HG03460 (cell line): ENCODE measurements around the gene NHLRC4.

Experiments used
- ATAC-seq: cut with Tn5 transposase; IDR thresholded peaks from one replicate; pipeline ENCODE4 v1.9.1; 2021; ENCODE audit not compliant: unreplicated experiment

The NHLRC4 gene, protein sequence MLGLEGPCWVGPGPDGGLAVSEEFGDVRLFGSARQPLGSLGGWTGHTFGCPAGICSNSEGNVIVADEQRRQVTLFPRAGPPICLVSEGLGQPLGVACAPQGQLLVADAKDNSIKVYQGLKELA

DNA sequence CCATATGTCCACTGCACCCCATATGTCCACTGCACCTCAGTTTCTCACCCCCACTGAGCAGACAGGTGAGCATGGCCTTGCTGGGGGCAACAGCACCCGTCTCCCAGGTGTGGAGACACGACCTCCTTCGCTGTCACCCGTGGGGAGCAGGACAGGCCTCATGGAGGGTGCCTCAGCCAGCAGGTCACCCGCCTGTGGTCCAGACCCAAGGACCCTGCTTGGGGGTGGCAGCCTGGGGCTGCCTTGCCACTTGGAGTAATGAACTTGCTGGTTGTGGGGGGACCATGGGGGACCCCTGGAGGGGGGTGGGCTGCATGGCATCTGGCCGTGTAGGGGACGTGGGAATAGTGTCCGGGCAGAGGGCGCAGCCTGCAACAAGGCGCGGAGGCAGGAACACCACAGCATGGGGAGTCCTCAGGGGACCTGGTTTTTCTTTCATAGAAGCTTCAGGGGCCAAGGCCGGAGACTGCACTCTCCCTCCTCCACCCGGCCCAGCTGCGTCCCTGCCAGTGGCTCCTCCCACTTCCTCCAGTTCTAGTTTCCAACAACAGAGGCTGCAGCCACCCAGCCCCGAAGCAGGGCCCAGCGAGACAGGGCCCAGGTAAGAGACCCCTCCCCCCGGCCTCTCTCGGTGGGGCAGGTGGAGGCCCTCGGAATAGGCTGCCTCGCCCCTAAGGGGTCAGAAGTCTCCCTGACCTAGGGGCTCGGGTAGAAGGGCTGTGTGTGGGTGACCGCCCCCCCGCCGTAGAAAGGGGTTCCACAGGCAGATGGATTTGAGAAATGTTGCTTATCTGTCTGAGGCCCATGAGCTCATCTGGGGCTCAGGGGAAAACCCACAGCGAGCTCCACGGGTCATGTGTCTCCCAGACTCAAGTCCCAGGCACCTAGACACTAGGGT, at the start of gene NHLRC4:
NHLRC4 (plus strand) TSS at position 531 of the 898 bp plus-strand sequence. CDS start 1,043 bp downstream, outside the sequence.
- ATAC-seq = peak; percentile 47

DNA sequence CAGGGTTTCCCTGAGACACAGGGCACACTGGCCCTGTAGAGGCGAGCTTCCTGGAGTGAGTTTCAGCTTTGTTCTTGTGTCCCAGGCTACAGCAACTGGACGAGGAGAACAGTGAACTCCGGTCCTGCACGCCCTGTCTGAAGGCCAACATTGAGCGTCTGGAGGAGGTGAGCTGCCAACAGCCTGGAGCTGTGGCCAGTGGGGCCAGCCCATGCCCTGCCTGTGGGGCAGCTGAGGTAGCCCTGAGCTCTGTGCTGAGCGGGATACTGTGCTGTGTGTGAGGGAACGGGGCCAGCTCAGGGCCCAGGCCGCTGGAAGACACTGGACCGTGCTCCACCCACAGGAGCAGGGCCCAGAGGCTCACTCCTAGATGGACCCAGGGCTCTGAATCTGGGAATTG, 47.9 kb upstream of the NHLRC4 start:
- ATAC-seq = no peak

DNA sequence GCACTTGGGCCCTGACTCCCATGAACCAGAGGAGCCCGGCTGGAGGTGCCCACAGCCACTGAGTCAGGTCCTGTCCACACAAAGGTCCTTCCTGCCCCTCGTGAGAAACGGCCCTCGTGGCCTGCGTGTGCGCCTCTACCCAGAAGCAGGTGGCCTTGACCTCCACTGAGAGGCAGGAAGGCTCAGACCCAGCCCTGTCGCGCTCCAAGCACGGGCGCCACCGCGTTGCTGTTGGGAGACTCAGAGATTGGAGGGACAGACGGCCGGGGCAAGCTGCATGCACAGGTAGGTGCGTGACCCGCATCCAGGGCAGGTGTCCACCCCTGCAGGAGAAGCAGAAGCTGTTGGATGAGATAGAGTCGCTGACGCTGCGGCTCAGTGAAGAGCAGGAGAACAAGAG, 47.4 kb upstream of the NHLRC4 start:
- no peak for ATAC-seq

DNA sequence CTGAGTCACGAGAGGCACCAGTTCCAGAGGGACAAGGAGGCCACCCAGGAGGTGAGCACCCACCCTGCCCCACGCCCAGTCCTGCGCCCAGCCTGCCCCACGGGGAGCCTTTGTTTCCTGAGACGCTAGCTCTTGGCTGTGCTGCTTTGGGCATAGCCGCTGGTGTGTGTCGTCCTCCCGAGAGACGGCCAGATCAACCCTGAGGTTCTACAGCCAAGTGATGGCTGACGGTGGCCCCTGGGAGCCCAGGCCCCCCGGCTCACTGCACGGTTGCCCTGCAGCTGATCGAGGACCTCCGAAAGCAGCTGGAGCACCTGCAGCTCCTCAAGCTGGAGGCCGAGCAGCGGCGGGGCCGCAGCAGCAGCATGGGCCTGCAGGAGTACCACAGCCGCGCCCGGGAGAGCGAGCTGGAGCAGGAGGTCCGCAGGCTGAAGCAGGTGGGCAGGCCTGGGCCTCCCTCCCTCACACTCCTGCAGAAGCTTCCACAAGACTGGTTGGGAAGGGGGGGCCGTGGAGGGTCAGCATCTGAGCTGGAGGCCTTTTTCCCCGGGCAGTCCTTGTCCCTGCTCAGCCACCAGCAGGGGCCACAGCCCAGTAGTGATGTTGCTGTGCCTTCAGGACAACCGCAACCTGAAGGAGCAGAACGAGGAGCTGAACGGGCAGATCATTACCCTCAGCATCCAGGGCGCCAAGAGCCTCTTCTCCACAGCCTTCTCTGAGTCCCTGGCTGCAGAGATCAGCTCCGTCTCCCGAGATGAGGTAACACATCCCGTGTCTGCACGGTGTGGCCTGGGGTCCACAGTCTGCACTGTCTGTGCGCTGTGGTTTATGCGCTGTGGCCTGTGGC, 46.7 kb upstream of the NHLRC4 start:
- no peak for ATAC-seq

DNA sequence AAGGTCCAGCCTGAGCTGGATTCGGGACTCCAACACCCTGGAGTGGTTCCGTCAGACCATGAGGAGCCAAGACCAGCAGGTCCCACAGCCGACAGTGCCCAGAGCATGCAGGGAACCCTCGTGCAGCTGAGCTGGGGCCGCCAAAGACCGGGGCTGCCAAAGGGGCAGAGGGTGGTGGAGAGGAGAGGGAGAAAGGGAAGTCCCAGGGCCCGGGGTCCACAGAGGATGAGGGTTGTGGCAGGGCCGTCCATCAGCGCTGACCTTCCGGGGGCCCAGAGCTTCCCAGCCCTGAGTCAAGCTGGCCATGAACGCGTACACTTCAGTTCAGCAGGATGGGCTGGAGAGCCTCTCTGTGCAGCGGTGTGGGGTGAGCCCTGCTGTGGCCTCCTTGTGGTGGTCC, 46.0 kb upstream of the NHLRC4 start:
- no peak for ATAC-seq

DNA sequence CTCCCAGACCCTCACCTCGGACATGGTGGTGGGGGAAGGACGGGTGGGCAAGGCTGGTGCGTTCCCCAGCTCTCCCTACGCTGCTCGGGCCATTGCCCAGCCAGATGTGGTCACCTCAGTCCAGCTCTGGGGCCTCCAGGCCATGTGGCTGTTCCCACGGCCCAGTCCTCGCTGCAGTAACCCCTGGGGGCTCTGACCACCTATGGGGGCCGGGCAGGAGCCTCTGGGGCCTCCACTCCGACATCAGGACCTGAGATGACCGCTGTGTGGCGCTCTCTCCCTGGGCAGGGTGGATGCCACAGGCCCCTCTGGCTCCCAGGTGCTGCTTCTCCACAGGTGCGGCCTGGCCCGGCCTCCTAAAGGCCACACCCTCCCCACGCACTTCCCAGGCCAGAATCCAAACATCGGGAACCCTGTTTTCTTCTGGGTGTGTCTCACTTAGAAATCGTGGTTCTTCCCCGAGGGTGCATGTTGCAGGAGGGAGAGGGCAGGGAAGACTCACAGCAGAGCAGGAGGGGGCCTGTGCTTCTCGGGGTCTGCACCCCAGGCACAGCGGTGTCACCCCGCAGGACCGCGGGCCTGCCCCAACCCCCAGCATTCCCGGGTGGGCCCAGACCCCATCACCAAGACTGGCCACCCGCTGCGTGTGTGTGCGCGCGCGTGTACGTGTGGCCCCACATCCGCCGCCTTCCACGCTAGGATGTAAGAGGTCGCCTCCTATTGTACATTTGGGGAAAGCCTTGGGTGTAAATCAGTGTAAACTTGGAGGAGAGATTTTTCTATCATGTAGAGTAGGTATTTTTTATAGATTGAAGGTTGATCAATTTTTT, 45.2 kb upstream of the NHLRC4 start:
- ATAC-seq = no peak

DNA sequence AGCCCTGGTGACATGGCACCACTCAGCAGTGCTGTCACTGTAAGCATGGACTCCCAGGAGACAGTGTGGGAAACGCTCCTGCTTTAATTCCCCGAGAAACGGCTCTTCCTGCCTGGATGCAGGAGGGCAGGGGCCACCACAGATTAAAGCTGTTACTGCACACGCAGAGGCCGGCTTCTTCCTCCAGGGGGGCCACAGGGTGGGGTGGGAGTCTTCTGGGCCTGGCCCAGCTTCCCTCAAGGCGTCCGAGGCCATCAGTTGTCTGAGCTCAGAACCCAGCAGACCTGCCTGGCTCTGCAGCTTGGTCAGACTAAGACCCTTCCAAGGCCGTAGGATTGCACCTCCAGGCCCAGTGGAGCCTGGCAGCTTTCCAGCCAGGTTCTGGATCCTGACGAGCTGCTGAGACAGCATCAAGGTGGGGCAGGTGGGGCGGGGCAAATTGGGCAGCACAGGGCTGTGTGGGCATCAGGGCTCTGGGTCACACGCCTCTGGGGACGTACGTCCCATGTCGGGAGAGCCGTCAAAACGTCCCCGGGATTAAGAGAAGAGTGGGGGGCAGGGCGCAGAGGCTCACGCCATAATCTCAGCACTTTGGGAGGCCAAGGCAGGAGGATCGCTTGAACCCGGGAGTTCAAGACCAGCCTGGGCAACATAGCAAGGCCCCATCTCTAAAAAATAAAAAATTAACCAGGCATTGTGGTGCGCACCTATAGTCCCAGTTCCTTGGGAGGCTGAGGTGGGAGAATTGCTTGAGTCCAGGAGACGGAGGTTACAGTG, 44.3 kb upstream of the NHLRC4 start:
- no peak for ATAC-seq

DNA sequence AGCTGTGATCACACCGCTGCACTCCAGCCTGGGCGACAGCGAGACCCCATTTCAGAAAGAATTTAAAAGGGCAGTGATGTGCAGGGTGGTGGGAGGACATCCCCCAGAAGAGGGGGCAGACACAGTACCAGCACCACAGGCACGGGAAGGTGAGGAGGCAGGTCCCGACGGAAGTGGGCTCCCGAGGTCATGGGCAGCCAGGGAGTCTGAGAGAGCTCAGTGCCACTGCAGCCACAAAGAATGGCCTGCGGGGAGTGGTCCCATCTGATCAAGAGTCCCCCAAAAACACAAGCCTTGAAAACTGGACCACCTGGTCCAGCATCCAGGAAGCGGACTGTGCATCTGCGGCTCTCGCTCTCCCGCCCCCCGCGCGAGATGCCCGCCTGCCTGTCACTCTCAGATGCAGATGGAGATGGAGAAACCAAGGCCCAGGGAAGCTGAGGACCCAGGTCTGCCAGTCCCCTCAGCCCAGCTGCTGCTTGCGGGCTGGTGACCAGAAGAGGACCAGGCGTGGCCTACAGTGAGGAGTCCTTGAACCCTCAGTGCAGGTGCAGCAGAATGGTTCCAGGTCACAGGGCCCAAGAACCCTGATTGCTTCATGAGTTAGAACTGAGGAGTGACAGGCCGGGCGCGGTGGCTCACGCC, 43.6 kb upstream of the NHLRC4 start:
- ATAC-seq = no peak

DNA sequence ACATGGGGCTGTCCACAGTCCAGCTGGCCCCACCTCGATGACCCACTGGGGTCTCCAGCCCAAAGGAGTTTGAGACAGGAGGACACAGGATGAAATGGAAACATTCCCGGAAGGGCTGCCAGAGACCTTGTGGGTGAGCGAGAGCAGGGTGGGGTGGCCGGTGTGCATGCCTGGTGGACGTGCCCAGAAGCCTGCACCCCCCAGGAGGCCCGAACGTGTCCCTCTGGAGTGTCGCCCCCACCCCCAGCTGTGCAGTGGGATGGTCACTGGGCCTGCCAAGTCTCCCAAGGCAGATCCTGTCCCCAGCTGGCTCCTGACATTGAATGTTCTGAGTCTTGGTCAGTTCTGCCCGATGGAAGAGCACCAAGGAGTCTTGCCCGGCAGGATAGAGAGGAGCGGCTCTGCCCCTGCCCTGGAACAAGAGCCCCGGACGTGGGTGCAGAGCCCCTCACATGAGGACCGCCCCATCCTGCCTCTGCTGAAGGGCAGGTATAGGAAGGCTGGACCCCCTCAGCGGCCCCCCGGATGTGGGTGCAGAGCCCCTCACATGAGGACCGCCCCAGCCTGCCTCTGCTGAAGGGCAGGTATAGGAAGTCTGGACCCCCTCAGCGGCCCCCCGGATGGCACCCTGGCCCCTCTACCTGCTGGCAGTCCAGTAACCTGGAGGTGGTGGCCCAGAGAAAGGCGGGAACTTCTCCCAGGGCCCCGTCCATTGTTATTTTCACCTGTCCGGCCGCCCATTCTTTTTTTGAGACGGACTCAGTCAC, 42.3 kb upstream of the NHLRC4 start:
- ATAC-seq = no peak

DNA sequence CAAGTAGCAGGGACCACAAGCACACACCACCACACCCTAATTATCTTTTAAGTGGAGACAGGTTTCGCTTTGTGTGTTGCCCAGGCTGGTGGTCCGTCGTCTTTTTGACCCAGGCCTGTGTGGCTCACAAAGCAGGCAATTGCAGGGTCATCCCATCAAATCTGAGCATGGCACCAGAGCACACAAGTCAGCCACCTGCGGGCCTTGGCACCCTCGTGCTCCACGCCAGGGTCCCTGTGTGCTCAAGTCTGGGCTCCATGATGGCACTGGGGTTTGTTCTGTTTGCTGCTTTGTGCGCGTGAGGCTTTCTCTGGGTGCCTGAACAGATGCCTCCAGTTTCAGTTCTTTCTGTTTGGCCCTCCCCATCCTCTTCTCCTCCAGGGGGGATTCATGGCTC, 41.7 kb upstream of the NHLRC4 start:
- no peak for ATAC-seq

DNA sequence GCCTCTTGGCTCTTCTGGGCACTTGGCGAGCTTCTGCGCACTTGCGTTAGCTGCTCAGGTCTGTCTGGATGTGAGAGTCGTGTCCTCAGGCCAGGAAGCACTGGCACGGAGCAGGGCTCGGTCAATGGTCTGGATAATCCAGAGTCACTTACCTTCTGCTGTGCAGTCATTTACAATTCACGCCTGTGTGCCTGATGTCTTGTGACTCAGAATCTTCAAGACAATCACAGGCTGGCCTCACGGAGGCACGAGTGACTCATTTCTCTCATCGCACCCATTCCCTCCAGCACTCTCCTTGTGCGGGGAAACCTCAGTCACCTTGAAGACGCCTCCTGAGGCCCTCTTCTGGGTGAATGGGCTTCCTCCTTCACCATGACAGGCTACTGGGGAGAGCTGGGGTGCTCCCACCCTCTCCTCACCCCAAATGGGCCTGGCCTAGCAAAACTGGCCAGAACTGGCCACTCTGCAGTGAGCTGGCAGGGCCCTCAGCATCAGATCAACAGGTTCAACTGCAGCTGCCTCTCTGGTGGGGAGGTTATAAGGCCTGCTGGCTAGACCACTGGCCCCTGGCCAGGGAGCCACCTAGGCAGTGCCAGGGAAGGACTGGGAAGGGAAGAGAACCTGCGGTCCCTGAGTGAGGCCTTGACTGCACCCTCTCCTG, 41.2 kb upstream of the NHLRC4 start:
- no peak for ATAC-seq

DNA sequence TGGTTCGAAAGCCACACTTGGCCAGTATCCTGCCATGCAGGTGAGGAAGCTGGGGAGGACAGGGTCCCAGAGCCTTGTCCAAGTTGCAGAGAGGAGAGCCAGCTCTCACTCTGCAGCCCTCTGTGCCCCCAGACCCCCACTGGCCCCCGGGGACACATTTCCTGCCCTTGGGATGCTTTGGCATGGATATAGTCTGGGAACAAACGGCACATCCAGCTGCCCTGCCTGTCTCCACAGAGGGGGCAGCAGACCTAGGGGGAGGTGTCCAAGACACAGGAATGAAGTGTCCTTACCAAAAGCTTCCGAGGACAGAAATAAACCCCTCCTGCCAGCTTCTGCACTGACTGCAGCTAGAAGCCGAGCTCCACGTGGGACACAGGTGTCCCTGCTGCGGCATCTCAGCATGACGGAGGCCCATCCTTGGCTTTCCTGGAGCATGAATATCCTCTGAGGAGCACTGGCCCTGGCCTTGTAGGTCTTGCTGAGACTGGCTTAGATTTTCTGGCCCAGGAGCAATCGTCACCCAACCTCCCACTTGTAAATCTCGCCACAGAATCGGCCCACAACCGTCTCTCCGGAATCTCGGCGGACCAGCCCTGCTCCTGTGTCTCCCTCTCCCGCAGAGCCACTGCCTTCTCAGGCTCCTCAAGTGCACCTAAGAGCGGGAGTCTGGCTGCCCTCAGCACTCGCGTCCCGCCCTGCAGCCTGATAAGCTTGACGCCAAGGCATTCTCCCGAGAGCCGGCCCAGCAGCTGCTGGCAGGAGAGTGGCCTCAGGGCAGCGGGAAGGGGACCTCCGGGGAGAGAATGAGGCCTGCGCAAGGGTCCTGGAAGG, 40.4 kb upstream of the NHLRC4 start:
- ATAC-seq = no peak

DNA sequence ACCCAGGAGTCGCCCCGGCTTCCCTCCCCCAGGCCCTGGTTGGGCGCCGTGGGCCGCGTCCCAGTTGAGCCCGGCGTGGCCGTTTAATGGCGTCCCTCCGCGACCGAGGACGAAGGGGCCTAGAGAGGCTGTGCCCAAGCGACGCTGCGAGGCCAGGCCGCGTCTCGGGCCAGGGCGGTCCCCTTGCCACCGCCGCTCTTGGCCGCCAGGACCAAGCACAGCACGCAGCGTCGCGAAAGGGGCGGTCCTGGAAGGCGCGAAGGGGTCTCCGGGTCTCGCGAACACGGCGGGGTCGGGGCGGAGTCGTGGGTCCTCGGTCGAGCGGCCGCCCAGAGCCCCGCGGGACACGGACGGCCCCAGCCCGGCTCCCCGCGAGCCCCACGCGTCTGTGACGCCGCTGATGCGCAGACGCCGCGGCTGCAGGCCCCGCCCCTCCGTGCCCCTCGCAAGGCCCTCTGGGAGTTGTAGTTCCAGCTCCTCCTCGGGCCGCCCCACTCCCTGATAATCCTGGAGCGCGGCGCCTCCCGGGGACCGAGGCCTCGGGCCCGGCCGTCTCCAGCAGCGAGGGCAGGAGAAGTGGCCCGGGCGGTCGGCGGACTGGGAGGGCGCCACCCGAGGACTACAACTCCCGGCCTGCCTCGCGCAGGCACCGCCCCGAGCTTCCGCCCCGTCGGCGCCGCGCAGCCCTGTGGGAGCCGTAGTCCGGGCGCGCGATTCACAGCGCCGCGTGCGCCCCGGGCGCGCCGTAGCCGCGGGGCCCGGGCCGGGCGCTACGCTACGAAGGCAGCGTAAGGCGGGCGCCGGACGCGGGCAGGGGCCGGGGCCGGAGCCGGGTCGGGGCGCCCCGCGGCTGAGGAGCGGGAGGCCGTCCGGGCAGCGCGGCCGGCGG, 39.5 kb upstream of the NHLRC4 start, which contains the start of gene CAPN15:
CAPN15 (plus strand) TSS at position 698 of the 889 bp plus-strand sequence. CDS start 19,127 bp downstream, outside the sequence.
- peak; percentile 67 for ATAC-seq

DNA sequence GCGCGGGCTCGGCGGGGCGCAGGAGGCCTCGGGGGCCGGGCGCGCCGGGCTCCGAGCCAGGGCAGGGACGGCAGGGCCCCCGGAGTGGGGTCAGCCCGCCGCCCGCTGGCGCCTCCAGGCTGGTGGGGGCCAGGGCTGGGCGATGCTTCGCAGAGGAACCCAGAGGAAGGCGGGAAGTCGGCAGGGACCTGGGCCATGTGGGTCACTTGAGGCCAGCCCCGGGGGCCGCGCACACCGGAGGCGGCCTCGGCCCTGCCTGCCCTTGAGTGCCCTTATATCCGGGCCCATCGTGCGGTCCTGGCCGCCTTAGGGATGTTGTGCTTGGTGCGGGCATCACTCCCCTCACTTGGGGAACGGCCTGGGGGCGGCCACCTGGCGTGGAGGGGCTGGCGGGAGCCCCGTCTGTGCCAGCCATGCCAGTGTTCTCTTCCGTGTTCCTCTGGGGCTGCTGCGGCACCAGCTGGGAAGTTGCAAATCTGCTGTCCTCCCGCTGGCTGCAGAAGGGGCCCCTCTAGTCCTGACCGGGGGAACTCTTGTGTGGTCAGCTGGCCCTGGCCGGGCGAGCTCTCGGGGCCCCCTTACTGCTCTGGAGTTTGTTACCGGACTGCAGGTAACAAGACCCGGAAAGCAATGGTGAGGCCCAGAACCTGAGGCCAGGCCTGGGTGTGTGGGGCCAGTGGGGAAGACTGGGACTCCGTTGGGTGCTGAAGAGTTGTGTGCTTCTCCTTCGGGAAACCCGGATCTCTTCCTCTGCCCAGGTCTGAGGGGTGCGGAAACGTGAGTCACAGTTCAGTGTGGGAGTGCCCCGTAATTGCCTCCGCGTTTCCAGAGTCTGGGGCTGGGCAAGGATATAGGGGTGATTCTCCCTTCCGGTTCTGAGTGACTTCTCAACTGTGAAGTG, 38.4 kb upstream of the NHLRC4 start:
- no peak for ATAC-seq

DNA sequence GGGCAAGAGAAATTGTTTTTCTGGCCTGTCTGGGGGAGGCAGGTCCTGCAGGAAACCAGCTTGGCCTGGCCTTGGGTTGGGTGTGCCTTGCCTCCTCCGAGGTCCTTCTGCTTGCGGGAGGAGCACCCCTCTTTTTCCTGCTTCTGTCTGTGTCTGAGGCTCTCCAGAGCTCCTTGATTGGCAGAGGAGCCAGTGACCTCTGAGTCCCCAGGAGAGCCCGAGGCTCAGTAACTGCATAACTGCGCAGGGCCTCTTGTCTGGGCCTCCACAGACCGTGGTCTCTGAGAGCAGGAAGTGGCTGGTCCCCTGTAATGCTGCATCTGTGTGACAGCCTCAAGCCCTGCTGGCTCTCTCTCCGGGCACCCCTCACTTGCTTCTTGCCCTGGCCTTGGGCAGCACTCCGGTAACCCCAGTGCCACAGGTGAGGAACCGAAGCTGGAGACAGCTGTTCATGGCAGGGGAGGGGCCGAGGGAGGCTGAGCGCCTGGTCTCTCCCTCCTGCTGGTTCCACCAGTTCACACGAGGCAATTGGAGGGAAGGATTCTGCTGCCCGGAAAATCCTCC, 37.7 kb upstream of the NHLRC4 start:
- ATAC-seq = no peak
